ENCODE data around the gene TENM3. TPM values are rescaled to one million over a fixed set of nuclear protein-coding genes. Genes with fewer than 3 reads are reported as not detected.
"Not testable (repeated sequence)": the region's sequence is repeated elsewhere in the genome, so short reads cannot be mapped to it uniquely, and the experiment has no call there.

Gene TENM3
- 17.5 and 55.7 TPM in 2 replicates for total RNA-seq (2012; rRNA removed)

- H3K36me3 ChIP-seq (ENCODE audit: insufficient read depth, low read length); H3K4me2 ChIP-seq (ENCODE audit: low read length); H3K9ac ChIP-seq (ENCODE audit: low read depth, low read length); H3K4me3 ChIP-seq (ENCODE audit: low read length); H3K27me3 ChIP-seq (ENCODE audit: control insufficient read depth, insufficient read depth, low read length); H3K9me3 ChIP-seq (replicated peaks; ENCODE audit: low read length): not testable (repeated sequence)
- peaks cover 18% of the 10 kb centered on the region for H3K4me1 ChIP-seq (ENCODE audit: control insufficient read depth, insufficient read depth, low read length)
Observed at GRCh38 chr4:182243204-182243603, at the start of gene TENM3. Gene TENM3, plus strand, starts transcription at chr4:182243402. Its CDS starts 80,619 bp downstream, at chr4:182324021.

- H3K27me3 ChIP-seq (ENCODE audit: control insufficient read depth, insufficient read depth, low read length), result no peaks in the 10 kb centered on the region
- no peaks in the 10 kb centered on the region for H3K9me3 ChIP-seq (replicated peaks; ENCODE audit: low read length)
- no peak overlapping the region for H3K4me3 ChIP-seq (ENCODE audit: low read length)
- no peak overlapping the region for H3K4me2 ChIP-seq (ENCODE audit: low read length)
- no peak overlapping the region for H3K9ac ChIP-seq (ENCODE audit: low read depth, low read length)
- peaks cover 30% of the 10 kb centered on the region for H3K4me1 ChIP-seq (ENCODE audit: control insufficient read depth, insufficient read depth, low read length)
- no peaks in the 10 kb centered on the region for H3K36me3 ChIP-seq (ENCODE audit: insufficient read depth, low read length)
Observed at GRCh38 chr4:182194091-182194824, 48.9 kb upstream of the TENM3 start.

- H3K9ac ChIP-seq (ENCODE audit: low read depth, low read length), result no peak overlapping the region
- no peaks in the 10 kb centered on the region for H3K36me3 ChIP-seq (ENCODE audit: insufficient read depth, low read length)
- no peak overlapping the region for H3K4me2 ChIP-seq (ENCODE audit: low read length)
- no peaks in the 10 kb centered on the region for H3K9me3 ChIP-seq (replicated peaks; ENCODE audit: low read length)
- H3K4me3 ChIP-seq (ENCODE audit: low read length), result no peak overlapping the region
- peaks cover 10% of the 10 kb centered on the region for H3K4me1 ChIP-seq (ENCODE audit: control insufficient read depth, insufficient read depth, low read length)
- no peaks in the 10 kb centered on the region for H3K27me3 ChIP-seq (ENCODE audit: control insufficient read depth, insufficient read depth, low read length)
Observed at GRCh38 chr4:182197611-182198010, 45.6 kb upstream of the TENM3 start.

DNA sequence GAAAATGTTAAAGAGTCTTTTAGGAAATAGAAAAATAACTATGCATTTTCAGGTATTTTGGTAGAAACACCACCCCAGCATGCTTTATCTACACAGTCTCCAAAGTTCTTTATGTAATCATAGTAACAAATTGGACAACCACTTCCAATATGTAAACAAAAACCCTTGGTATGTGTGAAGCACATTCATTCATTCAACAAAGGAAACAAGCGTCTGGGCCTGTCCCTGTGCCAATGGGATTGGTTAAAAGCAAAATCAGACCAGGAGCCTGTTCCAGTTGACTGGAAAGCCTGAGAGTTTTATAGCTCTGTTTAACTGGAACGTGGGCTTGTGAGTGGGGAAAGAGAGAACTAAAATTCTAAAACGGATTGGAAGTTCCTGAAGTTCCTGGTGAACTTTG lies 41.3 kb upstream of the TENM3 start:
- Histone ChIP-seq H3K9me3 (replicated peaks; ENCODE audit: low read length) (no peaks in the 10 kb centered on the region), H3K9ac (ENCODE audit: low read depth, low read length) (no peak overlapping the region), H3K4me3 (ENCODE audit: low read length) (no peak overlapping the region), H3K4me1 (ENCODE audit: control insufficient read depth, insufficient read depth, low read length) (peaks cover 9% of the 10 kb centered on the region), H3K36me3 (ENCODE audit: insufficient read depth, low read length) (no peaks in the 10 kb centered on the region), H3K4me2 (ENCODE audit: low read length) (no peak overlapping the region), H3K27me3 (ENCODE audit: control insufficient read depth, insufficient read depth, low read length) (no peaks in the 10 kb centered on the region)

DNA sequence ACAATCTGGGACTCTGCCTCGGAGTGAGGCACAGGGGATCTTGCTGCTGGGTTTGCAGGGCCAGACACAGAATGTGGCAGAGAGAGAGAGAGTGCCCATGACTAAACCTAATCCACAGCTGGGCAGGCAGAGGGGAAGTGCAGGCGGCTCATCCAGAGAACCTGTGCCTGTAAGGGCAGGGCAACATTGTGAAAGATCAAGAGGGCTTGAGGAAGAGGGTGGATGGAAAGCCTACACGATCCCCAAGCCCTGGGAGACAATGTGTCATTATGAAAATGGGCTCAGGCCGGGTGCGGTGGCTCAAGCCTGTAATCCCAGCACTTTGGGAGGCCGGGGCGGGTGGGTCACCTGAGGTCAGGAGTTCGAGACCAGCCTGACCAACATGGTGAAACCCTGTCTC lies 40.6 kb upstream of the TENM3 start:
- Histone ChIP-seq H3K36me3 (ENCODE audit: insufficient read depth, low read length) (no peaks in the 10 kb centered on the region), H3K4me3 (ENCODE audit: low read length) (no peak overlapping the region), H3K27me3 (ENCODE audit: control insufficient read depth, insufficient read depth, low read length) (no peaks in the 10 kb centered on the region), H3K9me3 (replicated peaks; ENCODE audit: low read length) (no peaks in the 10 kb centered on the region), H3K4me1 (ENCODE audit: control insufficient read depth, insufficient read depth, low read length) (peaks cover 17% of the 10 kb centered on the region), H3K4me2 (ENCODE audit: low read length) (no peak overlapping the region), H3K9ac (ENCODE audit: low read depth, low read length) (no peak overlapping the region)

GRCh38 chr4:182203872-182204411 lies 39.3 kb upstream of the TENM3 start:
- Histone ChIP-seq H3K27me3 (ENCODE audit: control insufficient read depth, insufficient read depth, low read length) (no peaks in the 10 kb centered on the region), H3K9me3 (replicated peaks; ENCODE audit: low read length) (no peaks in the 10 kb centered on the region), H3K4me1 (ENCODE audit: control insufficient read depth, insufficient read depth, low read length) (peaks cover 28% of the 10 kb centered on the region), H3K4me3 (ENCODE audit: low read length) (no peak overlapping the region), H3K4me2 (ENCODE audit: low read length) (no peak overlapping the region), H3K9ac (ENCODE audit: low read depth, low read length) (no peak overlapping the region), H3K36me3 (ENCODE audit: insufficient read depth, low read length) (no peaks in the 10 kb centered on the region)

DNA sequence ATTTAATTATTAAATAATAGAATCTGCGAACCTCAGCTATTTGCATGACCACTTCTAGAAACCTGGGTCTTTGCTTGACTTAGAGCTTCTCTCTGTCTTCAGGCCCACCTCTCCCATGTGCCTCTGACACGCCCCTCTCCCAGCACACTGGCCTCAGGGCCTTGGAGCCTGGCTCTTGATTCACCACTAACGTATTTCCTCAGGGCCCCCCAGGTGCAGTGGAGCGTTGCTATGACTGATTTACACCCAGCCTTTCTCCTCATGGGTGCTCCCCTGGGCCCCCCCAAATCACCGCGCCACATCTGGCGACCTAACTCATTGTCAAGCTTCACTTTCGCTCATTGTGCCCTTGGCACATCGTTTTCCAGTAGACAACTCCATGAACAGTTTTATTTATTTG lies 37.9 kb upstream of the TENM3 start:
- H3K9ac ChIP-seq (ENCODE audit: low read depth, low read length), result no peak overlapping the region
- no peaks in the 10 kb centered on the region for H3K9me3 ChIP-seq (replicated peaks; ENCODE audit: low read length)
- peaks cover 28% of the 10 kb centered on the region for H3K4me1 ChIP-seq (ENCODE audit: control insufficient read depth, insufficient read depth, low read length)
- no peak overlapping the region for H3K4me3 ChIP-seq (ENCODE audit: low read length)
- H3K4me2 ChIP-seq (ENCODE audit: low read length), result no peak overlapping the region
- H3K36me3 ChIP-seq (ENCODE audit: insufficient read depth, low read length), result no peaks in the 10 kb centered on the region
- H3K27me3 ChIP-seq (ENCODE audit: control insufficient read depth, insufficient read depth, low read length), result no peaks in the 10 kb centered on the region

DNA sequence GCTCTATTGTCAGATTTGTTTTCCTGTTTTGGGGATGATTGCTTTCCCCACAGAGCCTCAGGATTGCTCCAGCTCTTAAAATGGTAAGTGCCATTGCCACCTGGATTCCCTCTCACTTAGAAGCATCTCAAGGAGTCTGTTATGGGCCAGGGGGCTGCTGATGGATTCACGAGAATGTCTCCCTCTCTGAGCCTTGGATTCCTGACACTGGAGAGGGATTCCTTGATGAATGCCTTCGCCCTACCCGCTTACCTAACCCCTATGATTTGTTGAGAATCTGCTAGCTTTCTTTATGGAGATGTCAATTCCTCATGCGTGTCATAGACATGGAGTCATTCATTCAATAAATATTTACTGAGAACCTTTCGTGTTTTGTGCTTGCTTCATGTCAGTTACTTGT lies 36.9 kb upstream of the TENM3 start:
- H3K27me3 ChIP-seq (ENCODE audit: control insufficient read depth, insufficient read depth, low read length), result no peaks in the 10 kb centered on the region
- peak overlapping the region; percentile 66 for H3K9ac ChIP-seq (ENCODE audit: low read depth, low read length)
- peaks cover 28% of the 10 kb centered on the region for H3K4me1 ChIP-seq (ENCODE audit: control insufficient read depth, insufficient read depth, low read length)
- no peaks in the 10 kb centered on the region for H3K36me3 ChIP-seq (ENCODE audit: insufficient read depth, low read length)
- H3K4me2 ChIP-seq (ENCODE audit: low read length), result peak overlapping the region; percentile 73
- H3K4me3 ChIP-seq (ENCODE audit: low read length), result no peak overlapping the region
- no peaks in the 10 kb centered on the region for H3K9me3 ChIP-seq (replicated peaks; ENCODE audit: low read length)

- no peaks in the 10 kb centered on the region for H3K36me3 ChIP-seq (ENCODE audit: insufficient read depth, low read length)
- H3K27me3 ChIP-seq (ENCODE audit: control insufficient read depth, insufficient read depth, low read length), result no peaks in the 10 kb centered on the region
- peaks cover 31% of the 10 kb centered on the region for H3K4me1 ChIP-seq (ENCODE audit: control insufficient read depth, insufficient read depth, low read length)
- peak overlapping the region; percentile 73 for H3K4me2 ChIP-seq (ENCODE audit: low read length)
- H3K9ac ChIP-seq (ENCODE audit: low read depth, low read length), result peak overlapping the region; percentile 66
- H3K4me3 ChIP-seq (ENCODE audit: low read length), result no peak overlapping the region
- H3K9me3 ChIP-seq (replicated peaks; ENCODE audit: low read length), result no peaks in the 10 kb centered on the region
Observed at GRCh38 chr4:182206916-182207315, 36.3 kb upstream of the TENM3 start.

DNA sequence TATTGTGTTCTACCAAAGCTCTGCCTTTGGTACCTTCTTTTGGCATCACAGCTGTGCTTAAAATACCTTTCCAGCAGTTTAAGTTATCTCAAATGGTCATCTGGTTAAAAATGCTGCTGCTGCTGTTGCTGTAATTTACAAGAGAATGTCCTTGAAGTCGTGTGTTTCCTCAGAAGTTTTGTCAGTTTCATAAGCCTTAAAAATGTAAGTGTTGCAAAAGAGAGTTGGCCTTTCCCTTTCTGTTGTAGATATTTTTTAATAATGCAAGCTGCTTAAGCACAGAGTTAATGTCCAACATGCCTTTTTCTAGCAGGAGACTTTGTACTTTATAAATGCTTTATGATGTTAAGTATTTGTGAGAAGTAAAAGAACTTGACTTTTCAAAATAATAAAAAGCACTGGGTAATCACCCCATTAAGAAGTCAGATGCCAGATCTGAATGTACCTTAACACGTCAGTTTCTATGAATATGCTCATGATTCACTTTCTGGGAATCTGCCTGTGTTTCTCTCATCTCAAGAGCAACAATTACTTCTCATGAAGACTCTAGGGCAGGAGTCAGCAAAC lies 35.3 kb upstream of the TENM3 start:
- no peaks in the 10 kb centered on the region for H3K9me3 ChIP-seq (replicated peaks; ENCODE audit: low read length)
- H3K4me1 ChIP-seq (ENCODE audit: control insufficient read depth, insufficient read depth, low read length), result peaks cover 41% of the 10 kb centered on the region
- H3K9ac ChIP-seq (ENCODE audit: low read depth, low read length), result peak overlapping the region; percentile 66
- H3K36me3 ChIP-seq (ENCODE audit: insufficient read depth, low read length), result no peaks in the 10 kb centered on the region
- H3K27me3 ChIP-seq (ENCODE audit: control insufficient read depth, insufficient read depth, low read length), result no peaks in the 10 kb centered on the region
- peak overlapping the region; percentile 20 for H3K4me3 ChIP-seq (ENCODE audit: low read length)
- peak overlapping the region; percentile 73 for H3K4me2 ChIP-seq (ENCODE audit: low read length)

- H3K36me3 ChIP-seq (ENCODE audit: insufficient read depth, low read length), result no peaks in the 10 kb centered on the region
- peaks cover 47% of the 10 kb centered on the region for H3K4me1 ChIP-seq (ENCODE audit: control insufficient read depth, insufficient read depth, low read length)
- no peak overlapping the region for H3K4me3 ChIP-seq (ENCODE audit: low read length)
- peak overlapping the region; percentile 66 for H3K9ac ChIP-seq (ENCODE audit: low read depth, low read length)
- no peaks in the 10 kb centered on the region for H3K27me3 ChIP-seq (ENCODE audit: control insufficient read depth, insufficient read depth, low read length)
- no peaks in the 10 kb centered on the region for H3K9me3 ChIP-seq (replicated peaks; ENCODE audit: low read length)
- H3K4me2 ChIP-seq (ENCODE audit: low read length), result peak overlapping the region; percentile 61
Observed at GRCh38 chr4:182208526-182209050, 34.6 kb upstream of the TENM3 start.

Data from skeletal muscle satellite cell (primary cell).